ENCODE measurements around the gene OSR1. TPM values are rescaled to one million over a fixed set of nuclear protein-coding genes. Genes with fewer than 3 reads are reported as not detected.

OSR1 gene
- total and polyA plus RNA-seq, 2 of the 4 experiments (the other 2 are of a cell fraction): 12.4 to 48.0 TPM

GRCh38 chr2:19355014-19355405, 3.4 kb downstream of the OSR1 start:
- H3K4me2 ChIP-seq (ENCODE audit: low read depth, low read length): peak overlapping the region; percentile 92
- H2BK20ac ChIP-seq (ENCODE audit: low read depth, low read length): peak overlapping the region; percentile 43
- TF ChIP-seq RCOR1 (IDR thresholded peaks at IDR 0.05; ENCODE audit: insufficient replicate concordance, low read length): no peak
- TF ChIP-seq SMC3 (IDR thresholded peaks at IDR 0.05; ENCODE audit: low read depth, low read length): no peak
- TF ChIP-seq BHLHE40 (IDR thresholded peaks at IDR 0.05; ENCODE audit: low read depth, low read length): no peak
- TF ChIP-seq RAD21 (IDR thresholded peaks at IDR 0.05; ENCODE audit: low read length): no peak
- TF ChIP-seq, protein P1, sequence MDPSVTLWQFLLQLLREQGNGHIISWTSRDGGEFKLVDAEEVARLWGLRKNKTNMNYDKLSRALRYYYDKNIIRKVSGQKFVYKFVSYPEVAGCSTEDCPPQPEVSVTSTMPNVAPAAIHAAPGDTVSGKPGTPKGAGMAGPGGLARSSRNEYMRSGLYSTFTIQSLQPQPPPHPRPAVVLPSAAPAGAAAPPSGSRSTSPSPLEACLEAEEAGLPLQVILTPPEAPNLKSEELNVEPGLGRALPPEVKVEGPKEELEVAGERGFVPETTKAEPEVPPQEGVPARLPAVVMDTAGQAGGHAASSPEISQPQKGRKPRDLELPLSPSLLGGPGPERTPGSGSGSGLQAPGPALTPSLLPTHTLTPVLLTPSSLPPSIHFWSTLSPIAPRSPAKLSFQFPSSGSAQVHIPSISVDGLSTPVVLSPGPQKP (IDR thresholded peaks at IDR 0.05; ENCODE audit: borderline replicate concordance, low read depth, low read length): no peak
- no peak for TF ChIP-seq USF2 (IDR thresholded peaks at IDR 0.05; ENCODE audit: low read depth, low read length)
- no peak for TF ChIP-seq NFE2L2 (IDR thresholded peaks at IDR 0.05; ENCODE audit: low read depth, low read length)
- peak overlapping the region; percentile 52; the same call in 1 of the 2 replicates for H2AK5ac ChIP-seq (ENCODE audit: low read depth, low read length)
- no peaks in the 10 kb centered on the region for H3K27me3 ChIP-seq (ENCODE audit: control insufficient read depth, insufficient read depth, low read length)
- peaks cover 15 to 64% of the 10 kb centered on the region in 2 experiments for H3K79me1 ChIP-seq (ENCODE audit: low read depth in 1 of 2, low read length in 2 of 2)
- H4K91ac ChIP-seq (ENCODE audit: insufficient read depth, low read depth, low read length): peak overlapping the region; percentile 79
- H2BK120ac ChIP-seq (ENCODE audit: low read depth, low read length): peak overlapping the region; percentile 79
- H4K5ac ChIP-seq (ENCODE audit: low read depth, low read length): peak overlapping the region; percentile 32
- peak overlapping the region; percentile 77 for H2AFZ ChIP-seq (replicated peaks; ENCODE audit: low read length, poor library complexity)
- intact Hi-C loops (cut with micrococcal nuclease): loop anchor here (5.0 kb wide), 2 partner anchors 233 to 368 kb away; no protein-coding TSS in a partner anchor
- dilution Hi-C loops (cut with HindIII; ENCODE audit: low sequenced_read_pairs, unreplicated experiment): no loop called here
- peak overlapping the region; percentile 87 for H2AK9ac ChIP-seq (replicated peaks; ENCODE audit: low read depth, low read length, poor library complexity)
- peaks cover 16% of the 10 kb centered on the region for H3K9me1 ChIP-seq (ENCODE audit: insufficient read depth, low read length)
- in situ Hi-C loops (cut with MboI; ENCODE audit: low sequenced_read_pairs): loop anchor here (10.0 kb wide), 1 partner anchor 230 kb away; no protein-coding TSS in a partner anchor
- H4K20me1 ChIP-seq (ENCODE audit: insufficient read depth, low read length): peaks cover 44% of the 10 kb centered on the region
- peak overlapping the region; percentile 72 for H2BK5ac ChIP-seq (ENCODE audit: low read depth, low read length, poor library complexity, severe bottlenecking)
- POLR2A ChIA-PET (ENCODE audit: unreplicated experiment): no interaction called here
- H3K9ac ChIP-seq (ENCODE audit: low read depth, low read length): peak overlapping the region; percentile 94
- ATAC-seq (ENCODE audit: low read depth): no peak
- peak overlapping the region; percentile 84 for H3K27ac ChIP-seq (ENCODE audit: insufficient read depth, low read length)
- peak overlapping the region; percentile 95 for H3K14ac ChIP-seq (replicated peaks; ENCODE audit: low read depth, low read length)
- H3K36me3 ChIP-seq (ENCODE audit: control insufficient read depth, insufficient read depth, low read length): peaks cover 39% of the 10 kb centered on the region
- peak overlapping the region; percentile 95 for H3K23ac ChIP-seq (ENCODE audit: low read depth, low read length)
- H3K9me3 ChIP-seq (ENCODE audit: control insufficient read depth, insufficient read depth, low read length): no peaks in the 10 kb centered on the region
- H3K56ac ChIP-seq (ENCODE audit: extremely low read depth, insufficient read depth, low read length): 0 out of 2 replicates have a peak overlapping the region, but pooled peaks have one; percentile 18
- DNase-seq: no peak
- peaks cover 14% of the 10 kb centered on the region for H3K4me1 ChIP-seq (ENCODE audit: control insufficient read depth, insufficient read depth, low read length)
- WGBS, 2 experiments (ENCODE audit: extremely low coverage in 2 of 2, insufficient read length in 1 of 2): 61% methylated on average over 2 of the region's 3 CpGs; no CpG with 5 or more reads in 1 of the 2 experiments
- H3K4me3 ChIP-seq (ENCODE audit: insufficient read depth, low read depth, low read length): peak overlapping the region; percentile 88
- peak overlapping the region; percentile 91 for H3K4ac ChIP-seq (ENCODE audit: low read depth, low read length)
- peak overlapping the region; percentile 56 for H3K18ac ChIP-seq (ENCODE audit: low read depth, low read length)
- H2BK15ac ChIP-seq (ENCODE audit: low read depth, low read length): peak overlapping the region; percentile 20; the same call in 1 of the 3 replicates
- CTCF ChIA-PET: no interaction called here
- no TSS peak for BruUV-seq (replicated peaks)
- H4K8ac ChIP-seq (ENCODE audit: low read depth in 2 of 2, low read length in 2 of 2): peak overlapping the region; percentile 44 to 80; a peak in 3 of 4 replicates

All from IMR-90 (cell line).